Measurements from ENCODE around the gene WNK2.

Gene WNK2

GRCh38 chr9:93259490-93260262, 75.7 kb downstream of the WNK2 start:
- H3K4me3 ChIP-seq (ENCODE audit: low read depth, low read length), result no peak overlapping the region
- no peak for DNase-seq (ENCODE audit: low read depth)
- TF ChIP-seq MYC (IDR thresholded peaks at IDR 0.05; ENCODE audit: low read depth, low read length) (no peak), POLR2A (IDR thresholded peaks at IDR 0.05; ENCODE audit: extremely low read depth, insufficient read length) (no peak), CTCF (IDR thresholded peaks at IDR 0.05; ENCODE audit: low read depth, low read length) (no peak)
- TF ChIP-seq, protein P1, sequence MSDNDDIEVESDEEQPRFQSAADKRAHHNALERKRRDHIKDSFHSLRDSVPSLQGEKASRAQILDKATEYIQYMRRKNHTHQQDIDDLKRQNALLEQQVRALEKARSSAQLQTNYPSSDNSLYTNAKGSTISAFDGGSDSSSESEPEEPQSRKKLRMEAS (IDR thresholded peaks at IDR 0.05; ENCODE audit: low read depth, low read length), result no peak

- no peak for DNase-seq (ENCODE audit: low read depth)
- TF ChIP-seq MYC (IDR thresholded peaks at IDR 0.05; ENCODE audit: low read depth, low read length) (no peak), CTCF (IDR thresholded peaks at IDR 0.05; ENCODE audit: low read depth, low read length) (no peak), POLR2A (IDR thresholded peaks at IDR 0.05; ENCODE audit: extremely low read depth, insufficient read length) (no peak)
- TF ChIP-seq, protein P1 (IDR thresholded peaks at IDR 0.05; ENCODE audit: low read depth, low read length), result no peak
- H3K4me3 ChIP-seq (ENCODE audit: low read depth, low read length), result no peak overlapping the region
Observed at GRCh38 chr9:93260263-93261066, 76.5 kb downstream of the WNK2 start.

GRCh38 chr9:93261281-93261680, 77.3 kb downstream of the WNK2 start:
- no peak for DNase-seq (ENCODE audit: low read depth)

DNA sequence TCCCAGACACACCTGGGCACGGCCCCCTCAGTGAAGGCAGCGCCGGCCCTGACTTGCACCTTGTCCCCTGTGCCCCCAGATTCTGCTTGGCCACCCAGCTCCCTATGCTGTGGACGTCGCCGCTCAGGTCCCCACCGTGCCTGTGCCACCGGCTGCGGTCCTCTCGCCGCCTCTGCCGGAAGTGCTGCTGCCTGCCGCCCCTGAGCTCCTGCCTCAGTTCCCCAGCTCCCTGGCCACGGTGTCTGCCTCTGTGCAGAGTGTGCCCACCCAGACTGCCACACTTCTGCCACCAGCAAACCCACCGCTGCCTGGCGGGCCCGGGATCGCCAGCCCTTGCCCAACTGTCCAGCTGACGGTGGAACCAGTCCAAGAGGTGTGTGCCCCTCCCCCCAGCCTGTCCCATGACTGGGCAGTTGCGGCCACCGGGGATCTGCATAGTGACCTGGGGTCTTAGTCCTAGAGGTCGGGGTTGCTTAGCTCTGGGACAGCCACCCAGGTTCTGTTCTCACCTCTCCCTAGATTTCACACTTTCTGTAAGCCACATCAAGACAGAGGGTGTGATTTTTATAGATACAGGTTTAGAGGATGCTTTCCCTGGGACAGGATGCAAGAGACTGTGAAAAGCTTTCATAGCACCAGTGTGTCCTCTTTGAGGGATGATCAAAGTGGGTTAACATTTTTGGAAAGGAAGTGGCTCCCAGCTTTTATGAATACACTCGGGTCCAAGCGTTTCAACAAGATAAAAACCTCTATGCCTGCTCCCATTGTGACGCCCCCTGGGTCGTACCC, 78.0 kb downstream of the WNK2 start:
- DNase-seq (ENCODE audit: low read depth), result no peak
- no peak overlapping the region for H3K4me3 ChIP-seq (ENCODE audit: low read depth, low read length)
- TF ChIP-seq POLR2A (IDR thresholded peaks at IDR 0.05; ENCODE audit: extremely low read depth, insufficient read length), result no peak
- TF ChIP-seq MYC (IDR thresholded peaks at IDR 0.05; ENCODE audit: low read depth, low read length), result no peak
- no peak for TF ChIP-seq CTCF (IDR thresholded peaks at IDR 0.05; ENCODE audit: low read depth, low read length)
- TF ChIP-seq, protein P1 (IDR thresholded peaks at IDR 0.05; ENCODE audit: low read depth, low read length), result no peak

More at GRCh38 chr9:93261281-93261680, 77.3 kb downstream of the WNK2 start:
- H3K4me3 ChIP-seq (ENCODE audit: low read depth, low read length), result no peak overlapping the region
- TF ChIP-seq, protein P1 (IDR thresholded peaks at IDR 0.05; ENCODE audit: low read depth, low read length), result no peak
- no peak for TF ChIP-seq POLR2A (IDR thresholded peaks at IDR 0.05; ENCODE audit: extremely low read depth, insufficient read length)
- no peak for TF ChIP-seq MYC (IDR thresholded peaks at IDR 0.05; ENCODE audit: low read depth, low read length)
- no peak for TF ChIP-seq CTCF (IDR thresholded peaks at IDR 0.05; ENCODE audit: low read depth, low read length)

- DNase-seq (ENCODE audit: low read depth), result no peak
- TF ChIP-seq, protein P1 (IDR thresholded peaks at IDR 0.05; ENCODE audit: low read depth, low read length), result no peak
- TF ChIP-seq MYC (IDR thresholded peaks at IDR 0.05; ENCODE audit: low read depth, low read length), result no peak
- no peak for TF ChIP-seq CTCF (IDR thresholded peaks at IDR 0.05; ENCODE audit: low read depth, low read length)
- no peak for TF ChIP-seq POLR2A (IDR thresholded peaks at IDR 0.05; ENCODE audit: extremely low read depth, insufficient read length)
Observed at GRCh38 chr9:93262537-93263310, 78.8 kb downstream of the WNK2 start.

More at GRCh38 chr9:93262537-93263310, 78.8 kb downstream of the WNK2 start:
- H3K4me3 ChIP-seq (ENCODE audit: low read depth, low read length), result no peak overlapping the region
